ENCODE data around the gene SOX6.

DNA sequence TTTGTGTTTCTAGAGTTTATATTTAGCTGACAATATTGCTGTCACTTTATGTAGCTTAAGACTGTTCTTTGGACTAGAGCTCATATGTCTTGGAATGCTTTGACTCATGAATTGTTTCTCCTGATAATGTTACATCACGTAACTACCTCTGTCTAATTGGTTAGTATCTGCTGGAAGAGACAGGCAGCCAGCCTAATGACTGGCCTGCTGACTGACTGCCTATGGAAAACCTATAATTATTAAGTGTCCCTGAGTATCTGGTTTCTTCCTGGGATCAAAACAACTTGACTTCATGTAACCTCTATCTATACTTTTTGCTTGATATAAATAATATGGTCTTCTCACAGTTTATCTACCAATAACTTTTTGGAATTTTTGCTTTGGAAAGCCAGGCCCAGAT, 9.4 kb downstream of the SOX6 start:
- TF ChIP-seq, protein P1, sequence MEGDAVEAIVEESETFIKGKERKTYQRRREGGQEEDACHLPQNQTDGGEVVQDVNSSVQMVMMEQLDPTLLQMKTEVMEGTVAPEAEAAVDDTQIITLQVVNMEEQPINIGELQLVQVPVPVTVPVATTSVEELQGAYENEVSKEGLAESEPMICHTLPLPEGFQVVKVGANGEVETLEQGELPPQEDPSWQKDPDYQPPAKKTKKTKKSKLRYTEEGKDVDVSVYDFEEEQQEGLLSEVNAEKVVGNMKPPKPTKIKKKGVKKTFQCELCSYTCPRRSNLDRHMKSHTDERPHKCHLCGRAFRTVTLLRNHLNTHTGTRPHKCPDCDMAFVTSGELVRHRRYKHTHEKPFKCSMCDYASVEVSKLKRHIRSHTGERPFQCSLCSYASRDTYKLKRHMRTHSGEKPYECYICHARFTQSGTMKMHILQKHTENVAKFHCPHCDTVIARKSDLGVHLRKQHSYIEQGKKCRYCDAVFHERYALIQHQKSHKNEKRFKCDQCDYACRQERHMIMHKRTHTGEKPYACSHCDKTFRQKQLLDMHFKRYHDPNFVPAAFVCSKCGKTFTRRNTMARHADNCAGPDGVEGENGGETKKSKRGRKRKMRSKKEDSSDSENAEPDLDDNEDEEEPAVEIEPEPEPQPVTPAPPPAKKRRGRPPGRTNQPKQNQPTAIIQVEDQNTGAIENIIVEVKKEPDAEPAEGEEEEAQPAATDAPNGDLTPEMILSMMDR (IDR thresholded peaks at IDR 0.05), result no peak
- TF ChIP-seq EZH2phosphoT487 (IDR thresholded peaks at IDR 0.05), result no peak
- TF ChIP-seq EZH2 (IDR thresholded peaks at IDR 0.05), result no peak
